Measurements from ENCODE around the gene FRMD4B.
"Not testable (repeated sequence)": the region's sequence is repeated elsewhere in the genome, so short reads cannot be mapped to it uniquely, and the experiment has no call there.

Gene FRMD4B

GRCh38 chr3:69272556-69272955 is 113.3 kb downstream of the FRMD4B start:
- no peaks in the 10 kb centered on the region for H3K27me3 ChIP-seq (ENCODE audit: insufficient read depth, low read length)
- no peak overlapping the region for H3K4me3 ChIP-seq (ENCODE audit: low read length)
- peaks cover 5% of the 10 kb centered on the region for H3K4me1 ChIP-seq (ENCODE audit: insufficient read depth, low read length)
- no peak overlapping the region for H3K27ac ChIP-seq (ENCODE audit: low read length)
- no peaks in the 10 kb centered on the region for H3K9me3 ChIP-seq (ENCODE audit: insufficient read depth, low read depth, low read length)
- no peaks in the 10 kb centered on the region for H3K36me3 ChIP-seq (ENCODE audit: insufficient read depth, low read depth, low read length)
- no peak overlapping the region for H3K9ac ChIP-seq (ENCODE audit: low read depth, low read length)

DNA sequence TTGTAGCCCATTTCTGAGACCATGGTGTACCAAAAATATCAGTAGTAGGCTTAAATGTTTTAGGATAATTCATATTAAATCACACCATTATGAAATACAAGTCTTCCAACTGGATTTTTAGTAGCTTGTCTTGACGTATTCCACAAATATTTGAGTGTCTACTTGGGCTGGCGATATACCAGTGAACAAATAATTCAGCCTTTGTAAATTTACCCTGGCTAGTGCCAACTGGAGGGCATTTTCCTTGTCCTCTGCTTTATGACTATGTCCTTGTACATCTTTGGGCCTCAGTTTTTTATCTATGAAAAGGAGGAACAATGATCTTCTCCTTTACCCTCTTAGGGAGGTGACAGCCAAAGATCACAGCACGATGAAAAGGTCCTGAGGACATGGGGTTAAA is 114.8 kb downstream of the FRMD4B start:
- H3K9ac ChIP-seq (ENCODE audit: low read depth, low read length), result no peak overlapping the region
- H3K27me3 ChIP-seq (ENCODE audit: insufficient read depth, low read length), result no peaks in the 10 kb centered on the region
- no peak overlapping the region for H3K27ac ChIP-seq (ENCODE audit: low read length)
- no peak overlapping the region for H3K4me3 ChIP-seq (ENCODE audit: low read length)
- peaks cover 5% of the 10 kb centered on the region for H3K4me1 ChIP-seq (ENCODE audit: insufficient read depth, low read length)
- no peaks in the 10 kb centered on the region for H3K9me3 ChIP-seq (ENCODE audit: insufficient read depth, low read depth, low read length)
- H3K36me3 ChIP-seq (ENCODE audit: insufficient read depth, low read depth, low read length), result no peaks in the 10 kb centered on the region

DNA sequence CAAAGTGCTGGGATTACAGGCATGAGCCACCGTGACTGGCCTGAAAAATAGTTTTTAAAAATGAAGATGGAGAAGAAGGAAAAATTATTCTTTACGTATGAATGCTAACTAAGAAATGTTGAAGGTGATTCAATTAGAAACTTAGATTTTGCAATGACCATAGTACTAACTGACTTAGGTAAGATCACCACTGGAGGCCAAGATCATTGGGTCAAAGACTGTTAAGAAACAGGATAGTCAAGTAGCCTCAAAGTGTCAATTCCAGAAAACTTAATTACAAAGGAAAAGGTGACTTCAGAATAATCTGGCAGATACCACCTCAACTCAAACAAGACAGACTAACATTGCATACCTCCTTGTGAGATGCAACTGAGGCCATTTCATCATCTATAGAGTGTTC is 119.3 kb downstream of the FRMD4B start:
- Histone ChIP-seq H3K27ac (ENCODE audit: low read length) (no peak overlapping the region), H3K36me3 (ENCODE audit: insufficient read depth, low read depth, low read length) (no peaks in the 10 kb centered on the region), H3K4me3 (ENCODE audit: low read length) (no peak overlapping the region), H3K27me3 (ENCODE audit: insufficient read depth, low read length) (no peaks in the 10 kb centered on the region), H3K4me1 (ENCODE audit: insufficient read depth, low read length) (no peaks in the 10 kb centered on the region), H3K9me3 (ENCODE audit: insufficient read depth, low read depth, low read length) (no peaks in the 10 kb centered on the region), H3K9ac (ENCODE audit: low read depth, low read length) (no peak overlapping the region)

DNA sequence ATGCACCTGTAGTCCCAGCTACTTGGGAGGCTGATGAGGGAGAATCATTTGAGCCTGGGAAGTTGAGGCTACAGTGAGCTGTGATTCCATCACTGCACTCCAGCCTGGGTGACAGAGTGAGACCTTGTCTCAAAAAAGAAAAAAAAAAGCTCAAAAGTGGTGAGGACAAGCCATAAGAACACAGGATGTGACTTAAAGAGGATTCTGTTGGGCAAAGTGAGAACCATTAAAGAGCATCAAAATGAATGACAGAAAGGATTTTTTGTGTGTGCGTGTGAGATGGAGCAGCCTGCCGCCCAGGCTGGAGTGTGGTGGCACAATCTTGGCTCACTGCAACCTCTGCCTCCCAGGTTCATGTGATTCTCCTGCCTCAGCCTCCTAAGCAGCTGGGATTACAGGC is 119.8 kb downstream of the FRMD4B start:
- H3K4me3 ChIP-seq (ENCODE audit: low read length); H3K27me3 ChIP-seq (ENCODE audit: insufficient read depth, low read length); H3K9ac ChIP-seq (ENCODE audit: low read depth, low read length); H3K4me1 ChIP-seq (ENCODE audit: insufficient read depth, low read length); H3K27ac ChIP-seq (ENCODE audit: low read length); H3K36me3 ChIP-seq (ENCODE audit: insufficient read depth, low read depth, low read length); H3K9me3 ChIP-seq (ENCODE audit: insufficient read depth, low read depth, low read length): not testable (repeated sequence)

DNA sequence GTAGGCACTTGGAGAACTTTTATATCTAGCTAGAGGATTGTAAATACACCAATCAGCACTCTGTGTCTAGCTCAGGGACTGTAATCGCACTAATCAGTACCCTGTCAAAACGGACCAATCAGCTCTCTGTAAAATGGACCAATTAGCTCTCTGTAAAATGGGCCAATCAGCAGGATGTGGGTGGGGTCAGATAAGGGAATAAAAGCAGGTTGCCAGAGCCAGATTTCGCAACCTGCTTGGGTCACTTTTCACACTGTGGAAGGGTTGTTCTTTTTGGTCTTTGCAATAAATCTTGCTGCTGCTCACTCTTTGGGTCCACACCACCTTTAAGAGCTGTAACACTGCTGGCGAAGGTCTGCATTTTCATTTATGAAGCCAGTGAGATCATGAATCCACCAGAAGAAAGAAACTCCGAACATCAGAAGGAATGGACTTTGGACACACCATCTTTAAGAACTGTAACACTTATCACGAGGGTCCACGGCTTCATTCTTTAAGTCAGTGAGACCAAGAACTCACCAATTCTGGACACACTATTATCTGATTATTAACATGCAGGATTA is 125.0 kb downstream of the FRMD4B start:
- H3K27ac ChIP-seq (ENCODE audit: low read length); H3K9me3 ChIP-seq (ENCODE audit: insufficient read depth, low read depth, low read length); H3K4me3 ChIP-seq (ENCODE audit: low read length); H3K27me3 ChIP-seq (ENCODE audit: insufficient read depth, low read length); H3K4me1 ChIP-seq (ENCODE audit: insufficient read depth, low read length); H3K36me3 ChIP-seq (ENCODE audit: insufficient read depth, low read depth, low read length); H3K9ac ChIP-seq (ENCODE audit: low read depth, low read length): not testable (repeated sequence)

GRCh38 chr3:69260216-69260787 is 125.6 kb downstream of the FRMD4B start:
- Histone ChIP-seq H3K36me3 (ENCODE audit: insufficient read depth, low read depth, low read length) (no peaks in the 10 kb centered on the region), H3K9me3 (ENCODE audit: insufficient read depth, low read depth, low read length) (no peaks in the 10 kb centered on the region), H3K27ac (ENCODE audit: low read length) (no peak overlapping the region), H3K27me3 (ENCODE audit: insufficient read depth, low read length) (no peaks in the 10 kb centered on the region), H3K9ac (ENCODE audit: low read depth, low read length) (no peak overlapping the region), H3K4me1 (ENCODE audit: insufficient read depth, low read length) (no peaks in the 10 kb centered on the region), H3K4me3 (ENCODE audit: low read length) (no peak overlapping the region)

DNA sequence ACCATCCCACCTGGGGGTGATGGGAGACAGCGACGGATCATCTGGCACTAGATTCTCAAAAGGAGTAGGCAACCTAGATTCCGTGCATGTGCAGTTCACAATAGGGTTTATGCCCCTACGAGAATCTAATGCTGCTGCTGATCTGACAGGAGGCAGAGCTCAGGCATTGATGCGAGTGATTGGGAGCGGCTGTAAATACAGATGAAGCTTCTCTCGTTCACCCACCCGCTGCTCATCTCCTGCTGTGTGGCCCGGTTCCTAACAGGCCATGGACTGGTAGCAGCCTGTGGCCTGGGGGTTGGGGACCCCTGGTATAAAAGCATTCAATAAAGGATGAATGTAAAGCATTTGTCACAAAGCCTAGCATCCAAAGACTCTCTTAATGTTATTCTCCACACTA is 126.8 kb downstream of the FRMD4B start:
- Histone ChIP-seq H3K27ac (ENCODE audit: low read length) (no peak overlapping the region), H3K4me3 (ENCODE audit: low read length) (no peak overlapping the region), H3K4me1 (ENCODE audit: insufficient read depth, low read length) (no peaks in the 10 kb centered on the region; the same call in 1 of the 2 replicates), H3K27me3 (ENCODE audit: insufficient read depth, low read length) (no peaks in the 10 kb centered on the region; the same call in 1 of the 2 replicates), H3K36me3 (ENCODE audit: insufficient read depth, low read depth, low read length) (no peaks in the 10 kb centered on the region), H3K9me3 (ENCODE audit: insufficient read depth, low read depth, low read length) (no peaks in the 10 kb centered on the region), H3K9ac (ENCODE audit: low read depth, low read length) (no peak overlapping the region)

DNA sequence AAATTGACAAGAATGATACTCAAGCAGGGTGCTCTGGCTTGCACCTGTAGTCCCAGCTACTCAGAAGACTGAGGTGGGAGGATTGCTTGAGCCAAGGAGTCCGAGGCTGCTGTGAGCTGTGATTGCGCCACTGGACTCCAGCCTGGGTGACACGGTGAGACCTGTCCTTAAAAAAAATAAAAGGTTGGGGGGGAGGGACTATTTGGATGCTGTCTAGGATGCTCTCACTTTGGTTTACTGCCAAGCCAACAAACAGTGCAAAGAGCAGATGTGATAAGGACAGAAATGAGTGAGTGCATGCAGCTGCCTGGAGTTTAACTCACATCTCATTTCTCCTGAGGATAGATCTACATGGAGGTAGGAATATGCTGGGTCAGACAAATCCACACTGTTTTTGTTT is 130.0 kb downstream of the FRMD4B start:
- Histone ChIP-seq H3K4me1 (ENCODE audit: insufficient read depth, low read length) (no peaks in the 10 kb centered on the region; the same call in 1 of the 2 replicates), H3K27ac (ENCODE audit: low read length) (no peak overlapping the region), H3K4me3 (ENCODE audit: low read length) (no peak overlapping the region), H3K9ac (ENCODE audit: low read depth, low read length) (no peak overlapping the region), H3K27me3 (ENCODE audit: insufficient read depth, low read length) (peaks cover 25% of the 10 kb centered on the region), H3K36me3 (ENCODE audit: insufficient read depth, low read depth, low read length) (no peaks in the 10 kb centered on the region), H3K9me3 (ENCODE audit: insufficient read depth, low read depth, low read length) (no peaks in the 10 kb centered on the region)

GRCh38 chr3:69254351-69254750 is 131.5 kb downstream of the FRMD4B start:
- H3K27ac ChIP-seq (ENCODE audit: low read length), result no peak overlapping the region
- H3K9me3 ChIP-seq (ENCODE audit: insufficient read depth, low read depth, low read length), result no peaks in the 10 kb centered on the region
- H3K27me3 ChIP-seq (ENCODE audit: insufficient read depth, low read length), result peaks cover 40% of the 10 kb centered on the region
- H3K4me1 ChIP-seq (ENCODE audit: insufficient read depth, low read length), result peaks cover 8% of the 10 kb centered on the region
- H3K4me3 ChIP-seq (ENCODE audit: low read length), result no peak overlapping the region
- H3K9ac ChIP-seq (ENCODE audit: low read depth, low read length), result no peak overlapping the region
- H3K36me3 ChIP-seq (ENCODE audit: insufficient read depth, low read depth, low read length), result no peaks in the 10 kb centered on the region

DNA sequence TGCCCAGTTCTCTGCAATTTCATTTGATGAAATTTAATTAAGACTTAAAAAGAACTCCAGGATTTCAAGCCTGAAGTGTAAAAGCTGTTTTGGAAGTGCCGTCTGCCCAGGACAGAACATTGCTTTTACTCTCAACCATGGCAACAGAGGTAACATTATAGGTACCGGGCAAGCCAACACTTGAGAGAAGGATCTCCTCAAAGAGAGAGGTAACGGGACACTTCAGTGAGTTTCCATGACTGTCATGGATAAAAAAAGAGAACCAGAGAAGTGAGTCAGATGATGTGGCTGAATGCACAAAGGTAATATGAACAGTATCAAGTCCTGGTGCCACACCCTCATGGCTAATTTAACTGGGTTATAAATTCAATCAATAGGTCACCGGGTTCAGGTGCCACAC is 133.3 kb downstream of the FRMD4B start:
- no peaks in the 10 kb centered on the region for H3K36me3 ChIP-seq (ENCODE audit: insufficient read depth, low read depth, low read length)
- H3K9me3 ChIP-seq (ENCODE audit: insufficient read depth, low read depth, low read length), result no peaks in the 10 kb centered on the region
- no peak overlapping the region for H3K27ac ChIP-seq (ENCODE audit: low read length)
- peaks cover 16% of the 10 kb centered on the region for H3K4me1 ChIP-seq (ENCODE audit: insufficient read depth, low read length)
- peaks cover 58% of the 10 kb centered on the region for H3K27me3 ChIP-seq (ENCODE audit: insufficient read depth, low read length)
- no peak overlapping the region for H3K4me3 ChIP-seq (ENCODE audit: low read length)
- no peak overlapping the region for H3K9ac ChIP-seq (ENCODE audit: low read depth, low read length)

DNA sequence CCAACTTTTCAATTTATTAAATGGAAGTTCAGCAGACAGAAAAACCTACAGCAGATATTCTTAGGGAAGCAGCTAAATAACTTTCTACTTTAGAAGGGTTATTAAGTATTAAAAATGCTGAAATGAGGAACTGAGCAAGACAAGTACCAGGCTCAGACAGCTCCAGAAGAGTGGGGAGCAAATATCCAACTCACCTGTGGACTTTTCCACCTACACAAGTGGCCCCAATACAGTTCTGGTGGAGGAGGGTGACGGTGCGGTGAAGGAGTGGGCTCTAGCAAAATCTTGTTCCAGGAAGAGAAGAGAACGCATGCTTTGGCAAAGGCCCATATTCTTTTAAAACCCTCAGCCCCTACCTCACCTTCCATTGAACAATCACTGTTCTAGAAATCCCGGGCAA is 133.7 kb downstream of the FRMD4B start:
- Histone ChIP-seq H3K4me1 (ENCODE audit: insufficient read depth, low read length) (peaks cover 16% of the 10 kb centered on the region), H3K9ac (ENCODE audit: low read depth, low read length) (no peak overlapping the region), H3K4me3 (ENCODE audit: low read length) (no peak overlapping the region), H3K36me3 (ENCODE audit: insufficient read depth, low read depth, low read length) (no peaks in the 10 kb centered on the region), H3K27me3 (ENCODE audit: insufficient read depth, low read length) (peaks cover 63% of the 10 kb centered on the region), H3K9me3 (ENCODE audit: insufficient read depth, low read depth, low read length) (no peaks in the 10 kb centered on the region), H3K27ac (ENCODE audit: low read length) (no peak overlapping the region)

GRCh38 chr3:69251078-69251805 is 134.6 kb downstream of the FRMD4B start:
- Histone ChIP-seq H3K27me3 (ENCODE audit: insufficient read depth, low read length) (peaks cover 72% of the 10 kb centered on the region), H3K9ac (ENCODE audit: low read depth, low read length) (no peak overlapping the region), H3K36me3 (ENCODE audit: insufficient read depth, low read depth, low read length) (no peaks in the 10 kb centered on the region), H3K4me3 (ENCODE audit: low read length) (no peak overlapping the region), H3K9me3 (ENCODE audit: insufficient read depth, low read depth, low read length) (no peaks in the 10 kb centered on the region), H3K4me1 (ENCODE audit: insufficient read depth, low read length) (peaks cover 16% of the 10 kb centered on the region), H3K27ac (ENCODE audit: low read length) (no peak overlapping the region)
